Measurements from ENCODE around the gene TBPL2. TPM values are rescaled to one million over a fixed set of nuclear protein-coding genes. Genes with fewer than 3 reads are reported as not detected.
"Not testable (repeated sequence)": the region's sequence is repeated elsewhere in the genome, so short reads cannot be mapped to it uniquely, and the experiment has no call there.

The TBPL2 gene
- total RNA-seq, 1 experiment from 2014 or later, result not detected

DNA sequence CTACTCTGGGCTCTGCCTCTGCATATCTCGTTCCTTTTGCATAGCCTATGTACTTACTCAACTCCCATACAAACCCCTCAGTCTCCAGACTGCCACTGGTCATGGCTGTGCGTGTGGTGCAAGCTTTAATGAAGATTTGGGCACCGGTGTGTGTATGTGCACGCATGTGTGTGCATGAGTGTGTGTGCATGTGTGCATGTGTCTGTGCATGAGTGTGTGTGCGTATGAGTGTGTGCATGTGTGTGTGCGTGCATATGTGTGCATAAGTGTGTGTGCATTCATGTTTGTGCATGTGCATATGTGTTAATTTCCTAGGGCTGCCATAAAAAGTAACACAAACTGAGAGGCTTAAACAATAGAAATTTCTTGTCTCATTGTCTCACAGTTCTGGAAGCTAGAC lies 17.1 kb upstream of the TBPL2 start:
- Mint-ChIP-seq H3K9me3 (peaks cover 3 to 4% of the 10 kb centered on the region in 2 experiments; a peak in 2 of 5 replicates), H3K36me3 (ENCODE audit: insufficient read depth in 1 of 3, low read depth in 3 of 3) (peaks cover 0 to 5% (median 2%) of the 10 kb centered on the region in 3 experiments; a peak in 2 of 7 replicates), H3K4me3 (no peak overlapping the region), H3K4me1 (peaks cover 15 to 17% of the 10 kb centered on the region in 2 experiments), H3K27ac (no peak overlapping the region), H3K27me3 (ENCODE audit: low read depth) (peaks cover 5% of the 10 kb centered on the region; the same call in 1 of the 2 replicates)
- Histone ChIP-seq H2BK15ac (ENCODE audit: low read depth, low read length) (no peak overlapping the region), H2AFZ (ENCODE audit: low read length) (no peak overlapping the region), H4K5ac (ENCODE audit: insufficient read length, low read depth, low read length) (no peak overlapping the region), H3K18ac (ENCODE audit: insufficient read length, low read depth, low read length) (no peak overlapping the region), H3K23ac (ENCODE audit: insufficient read length, low read depth, low read length) (no peak overlapping the region), H3K9me3 (ENCODE audit: control insufficient read depth, low read depth, low read length) (no peaks in the 10 kb centered on the region), H2BK20ac (ENCODE audit: low read depth, low read length, poor library complexity, severe bottlenecking) (no peak overlapping the region), H3T11ph (ENCODE audit: low read length) (no peak overlapping the region), H3K9ac (ENCODE audit: extremely low read depth, insufficient read length, low read length) (no peak overlapping the region), H2BK120ac (ENCODE audit: low read depth, low read length, poor library complexity, severe bottlenecking) (no peak overlapping the region), H4K8ac (replicated peaks; ENCODE audit: insufficient read length, low read depth, low read length) (no peak overlapping the region), H2BK5ac (ENCODE audit: insufficient read length, low read length) (no peak overlapping the region), H3K14ac (ENCODE audit: insufficient read depth, low read length) (no peak overlapping the region), H3K23me2 (ENCODE audit: insufficient read length, low read depth, low read length, poor library complexity, severe bottlenecking) (no peaks in the 10 kb centered on the region), H3K27me3 (ENCODE audit: insufficient read depth, low read length) (no peaks in the 10 kb centered on the region), H4K91ac (ENCODE audit: insufficient read length, low read depth, low read length) (no peak overlapping the region), H3K4me2 (ENCODE audit: insufficient read depth, insufficient read length, low read length) (no peak overlapping the region), H3K56ac (ENCODE audit: insufficient read length, low read depth, low read length) (no peak overlapping the region), H2AK5ac (ENCODE audit: insufficient read length, low read length) (no peak overlapping the region), H2BK12ac (ENCODE audit: insufficient read length, low read depth, low read length) (no peak overlapping the region), H4K20me1 (ENCODE audit: control insufficient read depth, insufficient read depth, insufficient read length) (no peaks in the 10 kb centered on the region), H3K4ac (ENCODE audit: low read depth, low read length) (no peak overlapping the region), H3K4me1 (ENCODE audit: insufficient read depth, low read length) (no peaks in the 10 kb centered on the region), H3K79me2 (ENCODE audit: insufficient read depth, low read length) (no peaks in the 10 kb centered on the region), H3K27ac (ENCODE audit: insufficient read length, low read depth, low read length) (no peak overlapping the region), H3K79me1 (ENCODE audit: insufficient read depth, low read depth, low read length, poor library complexity, severe bottlenecking) (no peaks in the 10 kb centered on the region)
- no CpG with 5 or more reads among the region's 6 CpGs for WGBS (ENCODE audit: extremely low coverage, insufficient read length, low lambda C conversion rate)
- TF ChIP-seq, protein P1, sequence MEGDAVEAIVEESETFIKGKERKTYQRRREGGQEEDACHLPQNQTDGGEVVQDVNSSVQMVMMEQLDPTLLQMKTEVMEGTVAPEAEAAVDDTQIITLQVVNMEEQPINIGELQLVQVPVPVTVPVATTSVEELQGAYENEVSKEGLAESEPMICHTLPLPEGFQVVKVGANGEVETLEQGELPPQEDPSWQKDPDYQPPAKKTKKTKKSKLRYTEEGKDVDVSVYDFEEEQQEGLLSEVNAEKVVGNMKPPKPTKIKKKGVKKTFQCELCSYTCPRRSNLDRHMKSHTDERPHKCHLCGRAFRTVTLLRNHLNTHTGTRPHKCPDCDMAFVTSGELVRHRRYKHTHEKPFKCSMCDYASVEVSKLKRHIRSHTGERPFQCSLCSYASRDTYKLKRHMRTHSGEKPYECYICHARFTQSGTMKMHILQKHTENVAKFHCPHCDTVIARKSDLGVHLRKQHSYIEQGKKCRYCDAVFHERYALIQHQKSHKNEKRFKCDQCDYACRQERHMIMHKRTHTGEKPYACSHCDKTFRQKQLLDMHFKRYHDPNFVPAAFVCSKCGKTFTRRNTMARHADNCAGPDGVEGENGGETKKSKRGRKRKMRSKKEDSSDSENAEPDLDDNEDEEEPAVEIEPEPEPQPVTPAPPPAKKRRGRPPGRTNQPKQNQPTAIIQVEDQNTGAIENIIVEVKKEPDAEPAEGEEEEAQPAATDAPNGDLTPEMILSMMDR (conservative IDR thresholded peaks at IDR 0.05), result no peak
- DNase-seq, result no peak

DNA sequence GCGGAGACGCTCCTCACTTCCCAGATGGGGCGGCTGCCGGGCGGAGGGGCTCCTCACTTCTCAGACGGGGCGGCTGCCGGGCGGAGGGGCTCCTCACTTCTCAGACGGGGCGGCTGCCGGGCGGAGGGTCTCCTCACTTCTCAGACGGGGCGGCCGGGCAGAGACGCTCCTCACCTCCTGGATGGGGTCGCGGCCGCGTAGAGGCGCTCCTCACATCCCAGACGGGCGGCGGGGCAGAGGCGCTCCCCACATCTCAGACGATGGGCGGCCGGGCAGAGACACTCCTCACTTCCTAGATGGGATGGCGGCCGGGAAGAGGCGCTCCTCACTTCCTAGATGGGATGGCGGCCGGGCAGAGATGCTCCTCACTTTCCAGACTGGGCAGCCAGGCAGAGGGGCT lies 16.0 kb upstream of the TBPL2 start:
- H3K27ac ChIP-seq (ENCODE audit: insufficient read length, low read depth, low read length); H3K9me3 Mint-ChIP-seq: not testable (repeated sequence)

More for the DNA sequence above, 16.0 kb upstream of the TBPL2 start:
- not testable (repeated sequence) for H2AFZ ChIP-seq (ENCODE audit: low read length); H3K27me3 ChIP-seq (ENCODE audit: insufficient read depth, low read length); H3K79me1 ChIP-seq (ENCODE audit: insufficient read depth, low read depth, low read length, poor library complexity, severe bottlenecking); H2BK12ac ChIP-seq (ENCODE audit: insufficient read length, low read depth, low read length); H3K27ac Mint-ChIP-seq; H3K9me3 ChIP-seq (ENCODE audit: control insufficient read depth, low read depth, low read length); H3K9ac ChIP-seq (ENCODE audit: extremely low read depth, insufficient read length, low read length); H3K23me2 ChIP-seq (ENCODE audit: insufficient read length, low read depth, low read length, poor library complexity, severe bottlenecking); H3K4me1 ChIP-seq (ENCODE audit: insufficient read depth, low read length); H2BK15ac ChIP-seq (ENCODE audit: low read depth, low read length); H3K56ac ChIP-seq (ENCODE audit: insufficient read length, low read depth, low read length); H2AK5ac ChIP-seq (ENCODE audit: insufficient read length, low read length); H4K20me1 ChIP-seq (ENCODE audit: control insufficient read depth, insufficient read depth, insufficient read length); H3K27me3 Mint-ChIP-seq (ENCODE audit: low read depth); H2BK20ac ChIP-seq (ENCODE audit: low read depth, low read length, poor library complexity, severe bottlenecking); H3K18ac ChIP-seq (ENCODE audit: insufficient read length, low read depth, low read length); H2BK5ac ChIP-seq (ENCODE audit: insufficient read length, low read length); H3K4me2 ChIP-seq (ENCODE audit: insufficient read depth, insufficient read length, low read length); H4K5ac ChIP-seq (ENCODE audit: insufficient read length, low read depth, low read length); H3T11ph ChIP-seq (ENCODE audit: low read length); H3K36me3 Mint-ChIP-seq (ENCODE audit: insufficient read depth in 1 of 3, low read depth in 3 of 3); H3K79me2 ChIP-seq (ENCODE audit: insufficient read depth, low read length); H4K91ac ChIP-seq (ENCODE audit: insufficient read length, low read depth, low read length); H3K14ac ChIP-seq (ENCODE audit: insufficient read depth, low read length); H3K23ac ChIP-seq (ENCODE audit: insufficient read length, low read depth, low read length); H2BK120ac ChIP-seq (ENCODE audit: low read depth, low read length, poor library complexity, severe bottlenecking); H3K4me3 Mint-ChIP-seq; H4K8ac ChIP-seq (replicated peaks; ENCODE audit: insufficient read length, low read depth, low read length); H3K4ac ChIP-seq (ENCODE audit: low read depth, low read length); DNase-seq
- WGBS (ENCODE audit: extremely low coverage, insufficient read length, low lambda C conversion rate), result no CpG with 5 or more reads among the region's 34 CpGs
- peaks cover 15 to 17% of the 10 kb centered on the region in 2 experiments for H3K4me1 Mint-ChIP-seq
